Measurements from ENCODE around the gene TMEM60. TPM values are rescaled to one million over a fixed set of nuclear protein-coding genes. Genes with fewer than 3 reads are reported as not detected.
"Not testable (repeated sequence)": the region's sequence is repeated elsewhere in the genome, so short reads cannot be mapped to it uniquely, and the experiment has no call there.

Gene TMEM60
- total RNA-seq, 2 experiments from 2014 or later: 14.1 to 14.8 TPM

DNA sequence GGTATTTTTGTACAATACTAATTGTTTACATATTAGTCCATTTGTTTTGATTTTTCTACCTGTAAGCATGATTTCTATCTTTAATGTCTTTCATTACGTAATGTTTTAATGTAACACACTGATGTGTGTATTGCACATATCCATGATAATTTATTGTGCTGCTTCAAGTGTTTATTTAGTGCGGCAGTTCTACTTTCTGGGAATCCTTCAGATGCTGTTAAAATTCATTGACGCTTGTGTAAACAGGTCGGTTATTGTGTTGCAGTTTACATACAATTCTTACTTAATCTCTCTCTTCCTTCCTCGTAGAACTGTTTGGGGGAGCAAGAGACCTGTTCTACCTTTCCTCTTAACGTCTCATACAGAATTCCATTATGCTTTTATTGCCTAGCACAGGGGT, 6.9 kb downstream of the TMEM60 start:
- H3K36me3 Mint-ChIP-seq (ENCODE audit: low read depth): peaks cover 23% of the 10 kb centered on the region
- H3K9me3 Mint-ChIP-seq (ENCODE audit: insufficient read depth): no peaks in the 10 kb centered on the region
- CTCF ChIA-PET: interaction anchor here (0.6 to 1.1 kb wide), 3 partner anchors 7 to 86 kb away, joined by 3 to 5 read pairs (median 5); partner anchors contain the start of genes PHTF2 and TMEM60

GRCh38 chr7:77788327-77788902, 9.8 kb downstream of the TMEM60 start:
- CTCF ChIA-PET: interaction anchor here (1.0 to 2.5 kb wide), 3 partner anchors 11 to 137 kb away, joined by 3 to 8 read pairs (median 3); partner anchors contain the start of genes PHTF2 and TMEM60
- DNase-seq: no peak
- ATAC-seq: no peak

More for the DNA sequence above, 6.9 kb downstream of the TMEM60 start:
- H3K27me3 Mint-ChIP-seq (ENCODE audit: low read depth): no peaks in the 10 kb centered on the region
- no peak for DNase-seq
- H3K27ac Mint-ChIP-seq: no peak overlapping the region
- no peak for ATAC-seq
- H3K4me3 Mint-ChIP-seq: no peak overlapping the region
- peaks cover 11% of the 10 kb centered on the region for H3K4me1 Mint-ChIP-seq (ENCODE audit: low read depth)
- POLR2A ChIA-PET: no interaction called here

DNA sequence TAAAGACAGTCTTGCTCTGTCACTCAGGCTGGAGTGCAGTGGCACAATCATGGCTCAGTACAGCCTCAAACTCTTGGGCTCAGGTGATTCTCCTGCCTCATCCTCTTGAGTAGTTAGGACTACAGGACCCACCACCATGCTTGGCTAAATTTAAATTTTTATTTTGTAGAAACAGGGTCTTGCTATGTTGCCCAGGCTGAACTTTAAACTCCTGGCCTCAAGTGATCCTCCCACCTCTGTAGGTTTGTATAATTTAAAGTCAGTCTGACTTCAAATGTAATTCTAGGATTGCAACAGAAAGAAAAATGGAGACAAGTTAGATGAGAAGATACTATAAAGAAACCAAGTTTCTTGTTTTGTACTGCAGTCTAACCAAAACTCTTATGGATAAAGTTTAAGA, 11.5 kb downstream of the TMEM60 start:
- CTCF ChIA-PET: interaction anchor here (1.3 to 1.4 kb wide), 2 partner anchors 12 to 135 kb away, joined by 3 read pairs; partner anchors contain the start of genes PHTF2 and TMEM60
- POLR2A ChIA-PET: no interaction called here
- Mint-ChIP-seq H3K36me3 (ENCODE audit: low read depth) (peaks cover 43% of the 10 kb centered on the region), H3K9me3 (ENCODE audit: insufficient read depth) (peaks cover 9% of the 10 kb centered on the region), H3K4me3 (no peak overlapping the region), H3K4me1 (ENCODE audit: low read depth) (no peaks in the 10 kb centered on the region), H3K27ac (no peak overlapping the region), H3K27me3 (ENCODE audit: low read depth) (no peaks in the 10 kb centered on the region)
- ATAC-seq (no peak), DNase-seq (no peak)

More at GRCh38 chr7:77788327-77788902, 9.8 kb downstream of the TMEM60 start:
- POLR2A ChIA-PET: interaction anchor here (1.2 kb wide), 1 partner anchor 10 kb away, joined by 3 read pairs; the partner anchor contains the start of genes PHTF2 and TMEM60
- Mint-ChIP-seq H3K4me1 (ENCODE audit: low read depth) (no peaks in the 10 kb centered on the region), H3K27ac (peak overlapping the region; percentile 18), H3K4me3 (no peak overlapping the region), H3K27me3 (ENCODE audit: low read depth) (no peaks in the 10 kb centered on the region), H3K9me3 (ENCODE audit: insufficient read depth) (peaks cover 9% of the 10 kb centered on the region), H3K36me3 (ENCODE audit: low read depth) (peaks cover 32% of the 10 kb centered on the region)

DNA sequence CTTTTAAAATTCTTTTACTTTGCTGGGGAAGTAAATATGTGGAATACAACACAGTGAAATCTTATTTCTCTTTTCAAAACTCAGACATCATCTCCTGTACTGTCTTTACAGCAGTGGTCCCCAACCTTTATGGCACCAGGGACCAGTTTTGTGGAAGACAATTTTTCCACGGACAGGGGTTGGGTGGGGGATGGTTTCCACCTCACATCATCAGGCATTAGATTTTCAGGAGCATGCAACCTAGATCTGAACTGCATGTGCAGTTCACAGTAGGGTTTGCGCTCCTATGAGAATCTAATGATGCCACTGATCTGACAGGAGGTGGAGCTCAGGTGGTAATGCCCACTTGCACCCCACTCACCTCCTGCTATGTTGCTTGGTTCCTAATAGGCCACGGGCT, 12.2 kb downstream of the TMEM60 start:
- ATAC-seq (no peak), DNase-seq (no peak)
- ChIA-PET POLR2A (no interaction called here), CTCF (interaction anchor here (1.0 to 1.3 kb wide), 2 partner anchors 12 to 134 kb away, joined by 3 read pairs; partner anchors contain the start of genes PHTF2 and TMEM60)
- Mint-ChIP-seq H3K36me3 (ENCODE audit: low read depth) (peaks cover 45% of the 10 kb centered on the region), H3K27me3 (ENCODE audit: low read depth) (no peaks in the 10 kb centered on the region), H3K4me1 (ENCODE audit: low read depth) (no peaks in the 10 kb centered on the region), H3K4me3 (no peak overlapping the region), H3K27ac (no peak overlapping the region), H3K9me3 (ENCODE audit: insufficient read depth) (peaks cover 9% of the 10 kb centered on the region)

DNA sequence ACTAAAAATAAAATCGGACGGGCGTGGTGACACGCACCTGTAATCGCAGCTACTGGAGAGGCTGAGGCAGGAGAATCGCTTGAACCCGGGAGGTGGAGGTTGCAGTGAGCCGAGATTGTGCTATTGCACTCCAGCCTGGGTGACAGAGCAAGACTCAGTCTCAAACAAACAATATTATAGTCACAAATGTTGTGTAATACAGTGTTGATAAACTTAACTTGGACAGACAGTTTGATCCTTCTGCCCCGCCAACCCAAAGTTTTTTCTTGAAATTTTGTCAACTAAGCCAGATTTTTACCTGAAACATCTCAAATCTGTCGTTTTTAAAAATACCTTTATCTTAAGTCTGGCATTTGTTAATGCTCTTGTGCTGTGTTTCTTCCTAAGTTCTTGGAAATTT, 13.8 kb downstream of the TMEM60 start:
- H3K4me1 Mint-ChIP-seq (ENCODE audit: low read depth); DNase-seq; H3K27me3 Mint-ChIP-seq (ENCODE audit: low read depth); H3K9me3 Mint-ChIP-seq (ENCODE audit: insufficient read depth); POLR2A ChIA-PET; H3K27ac Mint-ChIP-seq; ATAC-seq; CTCF ChIA-PET; H3K4me3 Mint-ChIP-seq: not testable (repeated sequence)
- H3K36me3 Mint-ChIP-seq (ENCODE audit: low read depth): peaks cover 52% of the 10 kb centered on the region

DNA sequence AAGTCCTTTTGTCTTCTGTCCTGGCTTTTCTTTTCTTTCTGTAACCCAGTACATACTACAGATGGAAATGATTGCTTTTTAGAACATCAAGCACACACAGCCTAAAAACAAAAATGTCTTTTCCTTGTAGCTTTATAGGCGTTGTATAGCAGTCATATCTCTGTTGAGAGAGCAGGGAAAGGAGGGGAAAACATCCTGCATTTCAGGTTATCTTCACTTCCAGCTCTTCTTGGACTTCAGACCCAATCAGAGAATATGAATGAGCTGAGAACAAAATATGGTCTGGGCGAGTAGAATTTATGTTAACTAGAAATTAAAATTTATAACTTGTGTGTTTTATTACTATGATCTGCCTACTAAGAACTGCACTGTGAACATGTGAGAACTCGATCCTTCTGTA, 14.7 kb downstream of the TMEM60 start:
- Mint-ChIP-seq H3K4me3 (no peak overlapping the region), H3K36me3 (ENCODE audit: low read depth) (peaks cover 55% of the 10 kb centered on the region), H3K27me3 (ENCODE audit: low read depth) (no peaks in the 10 kb centered on the region), H3K27ac (no peak overlapping the region), H3K4me1 (ENCODE audit: low read depth) (no peaks in the 10 kb centered on the region), H3K9me3 (ENCODE audit: insufficient read depth) (peaks cover 9% of the 10 kb centered on the region)
- DNase-seq: no peak
- ChIA-PET CTCF (no interaction called here), POLR2A (no interaction called here)
- ATAC-seq: no peak

DNA sequence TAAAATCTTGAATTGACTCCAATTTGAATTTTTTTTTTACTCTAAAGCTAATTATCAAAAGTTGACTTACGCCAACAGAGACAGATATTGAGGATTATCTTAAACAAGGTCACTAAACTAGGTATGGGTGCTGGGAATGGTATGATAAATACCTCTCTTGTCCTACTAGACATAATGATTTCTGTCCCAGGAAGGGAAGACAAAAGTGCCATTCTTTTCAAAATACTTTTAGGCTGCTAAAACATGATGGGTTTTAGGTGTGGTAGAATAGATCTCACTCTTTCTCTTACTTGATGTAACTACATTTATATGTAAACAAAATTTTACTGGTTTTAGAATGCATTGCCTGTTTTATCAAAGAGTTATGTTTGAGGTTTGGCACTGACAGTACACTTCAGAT, 15.1 kb downstream of the TMEM60 start:
- Mint-ChIP-seq H3K27ac (no peak overlapping the region), H3K27me3 (ENCODE audit: low read depth) (no peaks in the 10 kb centered on the region), H3K9me3 (ENCODE audit: insufficient read depth) (peaks cover 9% of the 10 kb centered on the region), H3K36me3 (ENCODE audit: low read depth) (peaks cover 60% of the 10 kb centered on the region), H3K4me1 (ENCODE audit: low read depth) (no peaks in the 10 kb centered on the region), H3K4me3 (no peak overlapping the region)
- DNase-seq (no peak), ATAC-seq (no peak)
- ChIA-PET CTCF (no interaction called here), POLR2A (no interaction called here)

DNA sequence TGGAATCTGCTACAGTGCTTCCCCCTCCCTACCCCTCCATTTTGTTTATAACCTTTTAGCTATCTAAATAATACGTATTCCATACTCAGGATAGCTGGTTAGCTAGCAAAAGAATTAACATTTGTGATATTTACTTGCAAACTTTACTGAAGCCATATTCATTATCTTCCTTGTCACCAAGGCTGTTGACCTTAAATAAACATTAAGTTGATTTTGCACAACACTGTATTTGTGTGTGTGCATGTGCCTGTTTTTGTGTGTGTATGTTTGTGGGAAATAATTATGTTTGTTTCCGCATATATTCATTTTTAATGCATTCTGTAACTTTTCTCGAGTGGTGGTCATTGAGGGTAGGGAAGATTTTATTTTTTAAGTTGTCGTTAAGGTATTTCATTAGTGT, 15.9 kb downstream of the TMEM60 start:
- no peak overlapping the region for H3K4me3 Mint-ChIP-seq
- H3K9me3 Mint-ChIP-seq (ENCODE audit: insufficient read depth): peaks cover 9% of the 10 kb centered on the region
- CTCF ChIA-PET: no interaction called here
- ATAC-seq (no peak), DNase-seq (no peak)
- no peaks in the 10 kb centered on the region for H3K27me3 Mint-ChIP-seq (ENCODE audit: low read depth)
- H3K27ac Mint-ChIP-seq: no peak overlapping the region
- no peaks in the 10 kb centered on the region for H3K4me1 Mint-ChIP-seq (ENCODE audit: low read depth)
- POLR2A ChIA-PET: no interaction called here
- peaks cover 62% of the 10 kb centered on the region for H3K36me3 Mint-ChIP-seq (ENCODE audit: low read depth)

DNA sequence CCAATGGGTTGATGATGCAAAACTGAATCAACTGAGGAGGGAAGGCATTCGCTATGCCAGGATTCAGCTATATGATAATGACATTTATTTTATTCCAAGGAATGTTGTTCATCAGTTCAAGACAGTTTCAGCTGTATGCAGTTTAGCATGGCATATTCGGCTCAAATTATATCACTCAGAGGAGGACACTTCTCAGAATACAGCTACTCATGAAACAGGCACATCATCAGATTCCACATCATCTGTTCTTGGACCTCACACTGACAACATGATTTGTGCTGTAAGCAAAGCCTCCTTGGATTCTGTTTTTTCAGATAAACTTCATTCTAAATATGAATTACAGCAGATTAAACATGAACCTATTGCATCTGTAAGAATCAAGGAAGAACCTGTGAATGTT, 19.7 kb downstream of the TMEM60 start:
- H3K27me3 Mint-ChIP-seq (ENCODE audit: low read depth): no peaks in the 10 kb centered on the region
- ATAC-seq (no peak), DNase-seq (no peak)
- no peaks in the 10 kb centered on the region for H3K9me3 Mint-ChIP-seq (ENCODE audit: insufficient read depth)
- no peak overlapping the region for H3K27ac Mint-ChIP-seq
- H3K4me1 Mint-ChIP-seq (ENCODE audit: low read depth): no peaks in the 10 kb centered on the region
- ChIA-PET POLR2A (no interaction called here), CTCF (interaction anchor here (1.0 kb wide), 1 partner anchor 19 kb away, joined by 4 read pairs; no protein-coding TSS in a partner anchor)
- peaks cover 55% of the 10 kb centered on the region for H3K36me3 Mint-ChIP-seq (ENCODE audit: low read depth)
- H3K4me3 Mint-ChIP-seq: no peak overlapping the region

GRCh38 chr7:77771901-77772300, 26.3 kb downstream of the TMEM60 start:
- ATAC-seq: no peak
- H3K27ac Mint-ChIP-seq: peak overlapping the region; percentile 4
- CTCF ChIA-PET: no interaction called here

GRCh38 chr7:77770316-77770715, 27.9 kb downstream of the TMEM60 start:
- peaks cover 18% of the 10 kb centered on the region for H3K36me3 Mint-ChIP-seq (ENCODE audit: low read depth)
- POLR2A ChIA-PET: no interaction called here
- H3K4me3 Mint-ChIP-seq: no peak overlapping the region
- H3K27me3 Mint-ChIP-seq (ENCODE audit: low read depth): no peaks in the 10 kb centered on the region
- H3K27ac Mint-ChIP-seq: no peak overlapping the region
- H3K9me3 Mint-ChIP-seq (ENCODE audit: insufficient read depth): no peaks in the 10 kb centered on the region
- no peak for DNase-seq
- H3K4me1 Mint-ChIP-seq (ENCODE audit: low read depth): no peaks in the 10 kb centered on the region
- CTCF ChIA-PET: no interaction called here
- ATAC-seq: no peak

More at GRCh38 chr7:77771901-77772300, 26.3 kb downstream of the TMEM60 start:
- Mint-ChIP-seq H3K4me1 (ENCODE audit: low read depth) (no peaks in the 10 kb centered on the region), H3K27me3 (ENCODE audit: low read depth) (no peaks in the 10 kb centered on the region), H3K4me3 (no peak overlapping the region), H3K36me3 (ENCODE audit: low read depth) (peaks cover 32% of the 10 kb centered on the region), H3K9me3 (ENCODE audit: insufficient read depth) (no peaks in the 10 kb centered on the region)
- DNase-seq: no peak
- POLR2A ChIA-PET: interaction anchor here (0.6 to 0.7 kb wide), 2 partner anchors 108 to 229 kb away, joined by 3 read pairs; no protein-coding TSS in a partner anchor

GRCh38 chr7:77766801-77767605, 31.2 kb downstream of the TMEM60 start:
- no peak overlapping the region for H3K27ac Mint-ChIP-seq
- POLR2A ChIA-PET: no interaction called here

More at GRCh38 chr7:77766801-77767605, 31.2 kb downstream of the TMEM60 start:
- DNase-seq: no peak
- Mint-ChIP-seq H3K4me1 (ENCODE audit: low read depth) (no peaks in the 10 kb centered on the region), H3K9me3 (ENCODE audit: insufficient read depth) (no peaks in the 10 kb centered on the region), H3K36me3 (ENCODE audit: low read depth) (peaks cover 9% of the 10 kb centered on the region), H3K4me3 (no peak overlapping the region), H3K27me3 (ENCODE audit: low read depth) (no peaks in the 10 kb centered on the region)
- ATAC-seq: no peak
- CTCF ChIA-PET: interaction anchor here (0.6 kb wide), 1 partner anchor 109 kb away, joined by 3 read pairs; no protein-coding TSS in a partner anchor
